Naive thymus-derived CD4-positive, alpha-beta T cell (primary cell): Measurements from ENCODE around the gene SLC31A1. TPM values are rescaled to one million over a fixed set of nuclear protein-coding genes. Genes with fewer than 3 reads are reported as not detected.

Experiments
- ATAC-seq: fragments of 150-1000 bp; cut with Tn5 transposase; 2 replicates; pipeline ENCODE4 v1.10.0; 2021; ENCODE audit warnings: mild to moderate bottlenecking, moderate library complexity
- CTCF ChIA-PET: fragments of 350-600 bp; sonication (Branson Sonifier 250); formaldehyde crosslinking; loops from one replicate; lab custom pipeline; 2021; ENCODE audit warnings: antibody characterized with exemption; lab: Charles Lee
- POLR2A ChIA-PET: fragments of 350-600 bp; sonication (Branson Sonifier 250); formaldehyde crosslinking; loops from one replicate; lab custom pipeline; 2021; ENCODE audit warnings: antibody characterized with exemption, inconsistent platforms; lab: Charles Lee
- DNase-seq, 9 donors: peaks; one replicate each; pipeline versions ENCODE4 v3.0.0 to v3.0.0-alpha.2; 2020 to 2022; ENCODE audit warnings: mixed read lengths in 1 of 9
- H3K27ac ChIP-seq: one replicate; pipeline ENCODE4 v1.7.0; 2013; ENCODE audit warnings: mild to moderate bottlenecking, low read depth, low read length, moderate library complexity
- H3K27me3 ChIP-seq, 2 donors: one replicate each; pipeline ENCODE4 v1.7.0; 2013; ENCODE audit warnings: low read length in 2 of 2, mild to moderate bottlenecking in 2 of 2, moderate library complexity in 2 of 2; ENCODE audit not compliant: control insufficient read depth in 2 of 2, insufficient read depth in 2 of 2
- H3K36me3 ChIP-seq, 3 experiments: 1 replicate in 2 of 3; 2 replicates in 1 of 3; pipeline ENCODE4 v1.7.0; 2013; ENCODE audit warnings: low read length in 3 of 3, mild to moderate bottlenecking in 3 of 3, moderate library complexity in 1 of 3; ENCODE audit not compliant: insufficient read depth in 3 of 3, control insufficient read depth in 2 of 3
- H3K4me1 ChIP-seq, 2 donors: one replicate each; pipeline ENCODE4 v1.7.0; 2013; ENCODE audit warnings: low read length in 2 of 2, mild to moderate bottlenecking in 2 of 2, moderate library complexity in 1 of 2; ENCODE audit not compliant: control insufficient read depth in 2 of 2, insufficient read depth in 2 of 2
- H3K4me3 ChIP-seq: 2 replicates; pipeline ENCODE4 v1.7.0; 2013; ENCODE audit warnings: mild to moderate bottlenecking, low read length
- H3K9me3 ChIP-seq, 3 experiments: 1 replicate in 2 of 3; 2 replicates in 1 of 3; pipeline ENCODE4 v1.7.0; 2013; ENCODE audit warnings: low read length in 3 of 3; ENCODE audit not compliant: control insufficient read depth in 2 of 3
- H3K27ac Mint-ChIP-seq, 9 donors: one replicate each; pipeline ENCODE4 v1.8.0; 2020 to 2022; ENCODE audit warnings: mixed read lengths in 9 of 9, mild to moderate bottlenecking in 8 of 9, moderate library complexity in 5 of 9, inconsistent platforms in 2 of 9
- H3K27me3 Mint-ChIP-seq, 5 donors: one replicate each; pipeline ENCODE4 v1.8.0; 2021 to 2022; ENCODE audit warnings: mixed read lengths in 5 of 5, mild to moderate bottlenecking in 1 of 5
- H3K36me3 Mint-ChIP-seq, 5 donors: one replicate each; pipeline ENCODE4 v1.8.0; 2020 to 2022; ENCODE audit warnings: mixed read lengths in 5 of 5, mild to moderate bottlenecking in 3 of 5, inconsistent platforms in 1 of 5
- H3K4me1 Mint-ChIP-seq, 7 donors: one replicate each; pipeline ENCODE4 v1.8.0; 2020 to 2022; ENCODE audit warnings: mixed read lengths in 7 of 7, mild to moderate bottlenecking in 3 of 7, inconsistent platforms in 1 of 7
- H3K4me3 Mint-ChIP-seq, 10 donors: one replicate each; pipeline ENCODE4 v1.8.0; 2020 to 2022; ENCODE audit warnings: mild to moderate bottlenecking in 10 of 10, mixed read lengths in 10 of 10, moderate library complexity in 6 of 10, inconsistent platforms in 2 of 10
- H3K9me3 Mint-ChIP-seq, 11 donors: one replicate each; pipeline ENCODE4 v1.8.0; 2020 to 2022; ENCODE audit warnings: mixed read lengths in 11 of 11, mild to moderate bottlenecking in 4 of 11, inconsistent platforms in 1 of 11, moderate library complexity in 1 of 11
- intact Hi-C, 2 donors: fragments of 100-400 bp; cut with micrococcal nuclease; formaldehyde crosslinking; loops; one replicate each; pipeline ENCODE4 v1.15.1; 2023
- polyA plus RNA-seq, 2 donors: library from polyadenylated mRNA; unstranded; fragments of 300-500 nt; fragmentation: Illumina TruSeq; gene quantifications; one replicate each; pipeline ENCODE4 v1.2.3, GENCODE V29; 2021
- total RNA-seq, 6 experiments: library from RNA in 5 of 6; stranded (reverse) in 5 of 6; gene quantifications; 1 replicate in 5 of 6; 2 replicates in 1 of 6; pipeline ENCODE4 v1.2.3 and lab custom pipeline; 2021 to 2026

SLC31A1 gene
- 10 to 100 TPM in 1 of 5 experiments, 1 to 10 TPM in 4; 4.5 to 10.4 (median 4.7) TPM for total RNA-seq
- 1 to 10 TPM; 3.0 to 4.1 TPM for polyA plus RNA-seq
- total RNA-seq (lab: John Stamatoyannopoulos, UW), result 11.0 reads per million, percentile 38 among the genes with 10 or more reads in this experiment

DNA sequence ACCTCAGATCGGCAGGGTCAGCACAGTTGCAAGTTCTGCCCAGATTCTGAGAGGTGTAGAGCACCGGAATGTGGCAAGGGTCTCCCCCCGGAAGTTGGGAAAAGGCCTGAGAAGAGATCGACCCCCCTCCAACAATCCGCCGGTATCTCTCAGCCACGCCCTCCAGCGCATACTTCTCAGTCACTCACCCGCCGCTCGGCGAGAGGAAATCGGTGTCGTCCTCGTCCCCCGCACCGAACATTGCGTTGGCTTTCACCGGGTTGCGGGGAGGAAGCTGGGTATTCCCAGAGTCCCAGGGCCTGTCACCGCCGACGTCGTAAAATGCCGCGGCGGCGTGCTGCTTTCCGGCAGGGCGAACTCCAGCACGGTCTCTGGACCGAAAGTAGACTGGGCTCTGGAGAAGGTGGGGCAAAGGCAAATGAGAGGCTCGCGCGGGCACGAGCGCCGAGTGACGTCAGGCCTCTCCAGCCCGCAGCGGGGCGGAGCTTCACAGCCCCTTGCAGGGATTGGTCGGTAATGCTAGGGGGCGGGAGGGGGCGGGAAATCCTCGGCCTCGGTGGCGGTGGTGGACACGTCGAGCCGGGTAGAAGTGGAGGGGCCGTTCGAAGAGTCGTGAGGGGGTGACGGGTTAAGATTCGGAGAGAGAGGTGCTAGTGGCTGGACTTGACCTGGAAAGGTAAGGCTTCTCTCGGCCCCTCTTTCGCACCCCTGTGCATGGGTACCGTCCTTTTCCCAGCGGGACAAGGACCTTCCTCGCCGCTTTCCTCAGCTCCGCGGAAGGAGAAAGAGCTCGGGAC is at the start of gene SLC31A1, which contains the start of gene FKBP15:
TSS of gene SLC31A1 (plus strand) at position 542 of the 797 bp plus-strand sequence. CDS start 34,605 bp downstream, outside the sequence.
TSS of gene FKBP15 (minus strand) at position 275 of the 797 bp plus-strand sequence. CDS start at position 241, 34 bp downstream.
- ATAC-seq, result peak; percentile 99
- CTCF ChIA-PET, result interaction anchor here (1.2 kb wide), 1 partner anchor 70 kb away, joined by 4 read pairs; the partner anchor contains the start of gene SLC31A2
- peaks cover 10 to 25% of the 10 kb centered on the region in 2 donors for H3K4me1 ChIP-seq
- peak within 1 kb of the TSS; percentile 91 for H3K4me3 ChIP-seq
- no peaks in the 10 kb centered on the region for H3K27me3 ChIP-seq
- no peaks in the 10 kb centered on the region for H3K9me3 ChIP-seq
- H3K9me3 Mint-ChIP-seq, result no peaks in the 10 kb centered on the region
- intact Hi-C loops, result loop anchor here (1.0 to 10.0 kb wide), 21 partner anchors 12 to 1738 kb away; partner anchors contain the start of genes ALAD (in 2 of the 2), C9orf43 (in 2 of the 2), CDC26 (in 2 of the 2) and POLE3 (in 2 of the 2)
- peak within 1 kb of the TSS; percentile 89 to 99 (median 94) for H3K4me3 Mint-ChIP-seq
- DNase-seq, result peak; percentile 88 to 96 (median 96)
- POLR2A ChIA-PET, result interaction anchor here (0.6 to 1.5 kb wide), 8 partner anchors 12 to 668 kb away, joined by 3 to 9 read pairs (median 4); partner anchors contain the start of genes C9orf43, POLE3 and SLC31A2
- peak within 1 kb of the TSS; percentile 94 for H3K27ac ChIP-seq
- H3K27me3 Mint-ChIP-seq, result no peaks in the 10 kb centered on the region
- peaks cover 15 to 58% (median 48%) of the 10 kb centered on the region in 7 donors for H3K4me1 Mint-ChIP-seq
- H3K27ac Mint-ChIP-seq, result peak within 1 kb of the TSS; percentile 86 to 98 (median 94)
- H3K36me3 ChIP-seq, result peaks cover 0 to 7% (median 0%) of the 10 kb centered on the region in 3 experiments
- H3K36me3 Mint-ChIP-seq, result peaks cover 0 to 7% (median 0%) of the 10 kb centered on the region in 5 donors

DNA sequence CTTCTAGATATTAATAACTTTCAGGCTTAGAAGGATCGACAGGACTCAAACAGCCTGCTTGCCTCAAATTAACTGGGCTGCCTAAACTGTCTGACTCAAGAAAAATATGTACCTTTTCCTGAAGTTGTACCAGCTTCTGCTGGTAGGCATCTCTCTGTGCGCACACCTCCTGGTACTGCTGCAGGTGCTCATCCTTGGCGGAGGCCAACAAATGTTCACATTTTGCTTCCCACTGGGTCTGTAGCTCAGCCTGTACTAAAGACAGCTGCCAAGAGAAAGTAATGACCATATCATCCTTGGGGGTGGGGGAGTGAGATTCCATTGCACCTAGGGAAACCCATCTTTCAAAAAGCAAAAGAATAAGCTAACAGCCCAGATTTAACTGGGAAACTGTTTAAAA is 48.0 kb upstream of the SLC31A1 start:
- Mint-ChIP-seq H3K4me3 (no peak overlapping the region), H3K4me1 (no peaks in the 10 kb centered on the region), H3K36me3 (peaks cover 40 to 78% (median 63%) of the 10 kb centered on the region in 5 donors), H3K27ac (no peak overlapping the region), H3K9me3 (peaks cover 0 to 9% (median 2%) of the 10 kb centered on the region in 11 donors), H3K27me3 (no peaks in the 10 kb centered on the region)
- intact Hi-C loops, result no loop called here
- Histone ChIP-seq H3K27me3 (no peaks in the 10 kb centered on the region), H3K4me3 (no peak overlapping the region), H3K27ac (no peak overlapping the region), H3K36me3 (peaks cover 19 to 88% (median 22%) of the 10 kb centered on the region in 3 experiments), H3K4me1 (no peaks in the 10 kb centered on the region), H3K9me3 (no peaks in the 10 kb centered on the region)
- ChIA-PET POLR2A (no interaction called here), CTCF (interaction anchor here (0.7 kb wide), 1 partner anchor 50 kb away, joined by 3 read pairs; no protein-coding TSS in a partner anchor)
- no peak for ATAC-seq
- DNase-seq, result no peak

DNA sequence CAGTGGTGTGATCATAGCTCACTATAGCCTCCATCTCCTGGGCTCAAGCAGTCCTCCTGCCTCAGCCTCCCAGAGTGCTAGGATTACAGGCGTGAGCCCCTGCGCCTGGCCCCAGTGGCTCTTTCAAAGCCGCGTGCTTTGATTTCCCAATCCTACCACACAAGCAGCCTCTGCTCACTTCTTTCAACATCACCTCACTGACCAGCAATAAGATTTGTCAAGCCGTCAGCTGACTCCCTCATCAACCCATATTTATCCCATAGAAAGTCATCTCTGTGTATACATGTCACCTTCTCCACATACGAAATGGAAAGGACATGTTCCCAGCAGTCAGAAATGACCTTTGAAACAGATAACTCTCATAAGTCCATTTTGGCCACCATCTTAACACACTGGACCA is 44.5 kb upstream of the SLC31A1 start:
- Mint-ChIP-seq H3K36me3 (peaks cover 39 to 72% (median 53%) of the 10 kb centered on the region in 5 donors), H3K4me1 (no peaks in the 10 kb centered on the region), H3K27ac (no peak overlapping the region), H3K4me3 (no peak overlapping the region), H3K27me3 (no peaks in the 10 kb centered on the region), H3K9me3 (peaks cover 0 to 9% (median 2%) of the 10 kb centered on the region in 11 donors)
- Histone ChIP-seq H3K27me3 (no peaks in the 10 kb centered on the region), H3K36me3 (peaks cover 12 to 83% (median 19%) of the 10 kb centered on the region in 3 experiments), H3K9me3 (no peaks in the 10 kb centered on the region), H3K4me3 (no peak overlapping the region), H3K4me1 (no peaks in the 10 kb centered on the region), H3K27ac (no peak overlapping the region)
- POLR2A ChIA-PET, result no interaction called here
- DNase-seq (no peak), ATAC-seq (peak; percentile 32)
- CTCF ChIA-PET, result no interaction called here
- intact Hi-C loops, result no loop called here

DNA sequence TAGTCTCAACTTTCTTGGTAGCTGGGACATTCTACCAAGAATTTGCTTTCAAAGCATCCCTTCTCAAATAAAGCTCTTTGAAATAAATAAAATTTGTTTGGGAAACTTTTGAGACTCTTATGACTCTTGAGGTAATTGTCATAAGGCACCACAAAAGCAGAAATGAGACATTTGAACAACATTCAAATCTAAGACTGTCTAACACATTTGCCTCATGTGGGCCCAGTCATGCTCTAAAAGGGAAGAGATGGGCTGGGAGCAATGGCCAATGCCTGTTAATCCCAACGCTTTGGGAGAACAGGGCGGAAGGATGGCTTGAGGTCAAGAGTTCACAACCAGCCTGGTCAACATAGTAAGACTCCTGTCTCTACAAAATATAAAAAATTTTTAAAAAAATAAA is 44.1 kb upstream of the SLC31A1 start:
- H3K4me3 Mint-ChIP-seq, result no peak overlapping the region
- ATAC-seq (peak; percentile 49), DNase-seq (no peak)
- Histone ChIP-seq H3K4me1 (no peaks in the 10 kb centered on the region), H3K4me3 (no peak overlapping the region), H3K36me3 (peaks cover 12 to 87% (median 19%) of the 10 kb centered on the region in 3 experiments), H3K9me3 (no peaks in the 10 kb centered on the region), H3K27ac (no peak overlapping the region), H3K27me3 (no peaks in the 10 kb centered on the region)
- H3K27me3 Mint-ChIP-seq, result no peaks in the 10 kb centered on the region
- H3K9me3 Mint-ChIP-seq, result peaks cover 0 to 9% (median 2%) of the 10 kb centered on the region in 11 donors
- no peaks in the 10 kb centered on the region for H3K4me1 Mint-ChIP-seq
- CTCF ChIA-PET, result no interaction called here
- no peak overlapping the region for H3K27ac Mint-ChIP-seq
- intact Hi-C loops, result no loop called here
- POLR2A ChIA-PET, result no interaction called here
- H3K36me3 Mint-ChIP-seq, result peaks cover 39 to 72% (median 54%) of the 10 kb centered on the region in 5 donors

DNA sequence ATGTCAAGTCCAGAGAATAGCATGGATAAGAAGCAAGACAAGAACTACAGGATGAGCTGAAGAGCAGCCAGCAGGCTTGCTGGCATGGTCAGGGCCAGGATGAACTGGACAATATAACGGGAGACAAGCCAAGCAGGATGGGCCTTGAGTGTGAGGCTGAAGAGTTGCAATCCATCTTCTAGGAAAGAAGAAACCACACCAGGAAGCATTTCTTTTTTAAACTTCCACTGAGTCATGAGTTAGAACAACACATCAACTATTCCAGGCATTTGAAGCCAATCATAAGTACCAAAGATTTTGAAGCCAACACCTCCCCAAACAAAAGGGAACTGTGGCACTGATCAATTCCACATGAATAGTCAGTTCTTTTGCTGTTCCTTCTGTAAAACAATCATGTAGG is 43.3 kb upstream of the SLC31A1 start:
- ChIA-PET CTCF (interaction anchor here (0.7 kb wide), 1 partner anchor 12 kb away, joined by 3 read pairs; no protein-coding TSS in a partner anchor), POLR2A (no interaction called here)
- H3K9me3 ChIP-seq, result no peaks in the 10 kb centered on the region
- peaks cover 10 to 87% (median 17%) of the 10 kb centered on the region in 3 experiments for H3K36me3 ChIP-seq
- DNase-seq (no peak), ATAC-seq (no peak)
- H3K4me1 ChIP-seq, result no peaks in the 10 kb centered on the region
- Mint-ChIP-seq H3K27ac (no peak overlapping the region), H3K9me3 (peaks cover 0 to under 1% (median 0%) of the 10 kb centered on the region in 11 donors), H3K4me3 (no peak overlapping the region), H3K36me3 (peaks cover 35 to 71% (median 50%) of the 10 kb centered on the region in 5 donors), H3K4me1 (no peaks in the 10 kb centered on the region), H3K27me3 (no peaks in the 10 kb centered on the region)
- no peak overlapping the region for H3K4me3 ChIP-seq
- intact Hi-C loops, result no loop called here
- no peak overlapping the region for H3K27ac ChIP-seq
- H3K27me3 ChIP-seq, result no peaks in the 10 kb centered on the region

DNA sequence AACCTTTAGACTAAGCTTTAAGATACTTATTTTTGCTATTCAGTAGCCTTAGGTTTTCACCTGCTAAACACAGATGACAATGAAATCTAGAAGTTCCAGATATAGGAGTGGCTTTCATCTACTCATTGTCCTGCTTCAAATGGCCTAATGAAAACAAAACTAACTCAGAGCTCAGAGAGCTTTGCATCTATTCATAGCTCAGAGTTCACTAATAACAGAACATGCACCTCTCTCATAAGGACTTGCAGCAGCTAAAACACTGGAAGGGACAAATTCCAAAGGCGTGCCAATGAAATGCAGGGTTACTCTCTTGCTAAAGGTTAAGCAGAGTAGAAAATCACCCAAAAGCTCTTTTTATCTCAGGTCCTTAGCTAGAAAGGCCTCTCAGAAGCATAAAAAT is 41.5 kb upstream of the SLC31A1 start:
- ChIA-PET POLR2A (no interaction called here), CTCF (no interaction called here)
- no peak overlapping the region for H3K4me3 Mint-ChIP-seq
- no peak for DNase-seq
- no peaks in the 10 kb centered on the region for H3K4me1 ChIP-seq
- no peak for ATAC-seq
- H3K4me1 Mint-ChIP-seq, result no peaks in the 10 kb centered on the region
- no peak overlapping the region for H3K27ac Mint-ChIP-seq
- peaks cover 27 to 75% (median 45%) of the 10 kb centered on the region in 5 donors for H3K36me3 Mint-ChIP-seq
- peaks cover 20 to 89% (median 21%) of the 10 kb centered on the region in 3 experiments for H3K36me3 ChIP-seq
- no peaks in the 10 kb centered on the region for H3K27me3 ChIP-seq
- H3K27me3 Mint-ChIP-seq, result no peaks in the 10 kb centered on the region
- no peak overlapping the region for H3K4me3 ChIP-seq
- H3K9me3 ChIP-seq, result no peaks in the 10 kb centered on the region
- intact Hi-C loops, result loop anchor here in 1 of 2 donors (1.0 kb wide), 1 partner anchor 19 kb away; no protein-coding TSS in a partner anchor
- H3K9me3 Mint-ChIP-seq, result no peaks in the 10 kb centered on the region
- H3K27ac ChIP-seq, result no peak overlapping the region
